Measurements from ENCODE around the gene PIPOX. TPM values are rescaled to one million over a fixed set of nuclear protein-coding genes. Genes with fewer than 3 reads are reported as not detected.

Gene PIPOX
- total RNA-seq, 2 experiments from 2014 or later: 1.5 to 2.4 TPM

DNA sequence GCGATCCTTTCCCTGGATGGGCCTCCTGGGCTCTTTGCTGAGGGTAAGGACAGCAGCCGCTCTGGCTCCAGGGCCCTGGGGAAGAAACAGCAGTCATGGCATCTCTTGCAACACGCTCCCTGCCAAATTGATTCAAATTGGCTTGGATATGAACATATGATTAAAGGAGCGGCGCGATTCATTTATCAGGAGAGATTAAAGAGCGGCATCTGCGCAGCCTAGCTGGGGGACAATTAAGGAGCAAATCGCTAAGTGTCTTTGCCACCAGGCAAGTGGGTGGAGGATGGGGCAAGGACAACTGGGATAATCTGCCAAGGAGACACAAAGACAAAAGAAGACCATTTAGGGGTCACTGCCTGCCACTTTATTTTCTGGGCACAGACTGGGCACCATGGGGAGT is 27.8 kb downstream of the PIPOX start:
- H3K9me3 Mint-ChIP-seq: no peaks in the 10 kb centered on the region
- H3K27ac Mint-ChIP-seq: no peak overlapping the region
- CTCF ChIA-PET: no interaction called here
- DNase-seq: no peak
- intact Hi-C loops (cut with micrococcal nuclease): no loop called here
- no peak overlapping the region for H3K4me3 Mint-ChIP-seq
- H3K4me1 Mint-ChIP-seq (ENCODE audit: low read depth): no peaks in the 10 kb centered on the region
- POLR2A ChIA-PET: no interaction called here
- no peaks in the 10 kb centered on the region for H3K27me3 Mint-ChIP-seq
- no peaks in the 10 kb centered on the region for H3K36me3 Mint-ChIP-seq

- Mint-ChIP-seq H3K36me3 (no peaks in the 10 kb centered on the region), H3K4me1 (ENCODE audit: low read depth) (no peaks in the 10 kb centered on the region), H3K27ac (no peak overlapping the region), H3K9me3 (no peaks in the 10 kb centered on the region), H3K4me3 (no peak overlapping the region), H3K27me3 (no peaks in the 10 kb centered on the region)
- intact Hi-C loops (cut with micrococcal nuclease): no loop called here
- DNase-seq: no peak
- ChIA-PET POLR2A (no interaction called here), CTCF (interaction anchor here (1.9 kb wide), 1 partner anchor 105 kb away, joined by 4 read pairs; no protein-coding TSS in a partner anchor)
Measured at GRCh38 chr17:29071303-29071702, 28.4 kb downstream of the PIPOX start.

DNA sequence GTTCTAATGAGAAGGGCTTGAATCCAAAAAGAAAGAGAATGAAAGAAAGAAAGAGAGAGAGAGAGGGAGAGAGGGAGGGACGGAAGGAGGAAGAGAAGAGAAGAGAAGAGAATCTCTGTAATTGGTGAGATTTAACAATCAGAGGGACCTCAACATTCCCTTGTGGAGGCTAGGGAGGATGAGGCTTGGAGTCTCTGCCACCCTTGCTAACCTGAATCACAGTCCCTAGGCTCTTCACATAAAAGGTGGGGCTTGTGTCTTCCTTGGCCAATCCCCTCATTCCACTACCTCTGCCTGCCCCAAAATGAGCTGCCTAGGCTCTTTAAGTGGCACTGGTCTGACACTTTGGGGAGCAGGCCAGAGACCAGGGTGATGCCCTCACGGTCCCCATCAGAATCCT is 30.1 kb downstream of the PIPOX start:
- H3K9me3 Mint-ChIP-seq: no peaks in the 10 kb centered on the region
- CTCF ChIA-PET: interaction anchor here (0.7 to 1.9 kb wide), 3 partner anchors 24 to 107 kb away, joined by 3 to 4 read pairs (median 4); no protein-coding TSS in a partner anchor
- no peaks in the 10 kb centered on the region for H3K4me1 Mint-ChIP-seq (ENCODE audit: low read depth)
- intact Hi-C loops (cut with micrococcal nuclease): no loop called here
- no peak overlapping the region for H3K27ac Mint-ChIP-seq
- no peaks in the 10 kb centered on the region for H3K36me3 Mint-ChIP-seq
- POLR2A ChIA-PET: no interaction called here
- no peak overlapping the region for H3K4me3 Mint-ChIP-seq
- H3K27me3 Mint-ChIP-seq: no peaks in the 10 kb centered on the region
- no peak for DNase-seq

DNA sequence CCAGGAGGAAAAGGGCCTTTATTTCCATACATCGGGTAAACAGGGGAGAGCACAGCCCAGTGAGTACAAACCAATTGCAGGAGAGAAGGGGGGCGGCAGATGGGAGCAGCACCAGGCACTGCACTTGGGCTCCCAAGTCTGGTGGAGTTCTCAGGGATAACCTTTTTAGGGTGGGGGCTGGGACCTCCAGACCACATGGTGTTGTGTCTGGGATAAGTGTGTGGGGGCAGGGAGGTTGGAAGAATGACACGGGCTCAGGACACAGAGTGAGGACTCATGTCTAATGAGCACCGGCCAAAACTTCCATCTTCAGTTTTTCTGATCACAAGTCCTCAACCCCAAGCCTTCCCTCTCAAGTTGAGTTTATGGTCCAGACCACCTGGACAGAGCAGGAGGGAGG is 30.6 kb downstream of the PIPOX start:
- CTCF ChIA-PET: interaction anchor here (0.7 kb wide), 1 partner anchor 43 kb away, joined by 3 read pairs; no protein-coding TSS in a partner anchor
- no peaks in the 10 kb centered on the region for H3K36me3 Mint-ChIP-seq
- DNase-seq: no peak

GRCh38 chr17:29074488-29074887 is 31.5 kb downstream of the PIPOX start:
- CTCF ChIA-PET: interaction anchor here (0.9 to 1.2 kb wide), 2 partner anchors 37 to 109 kb away, joined by 3 read pairs; no protein-coding TSS in a partner anchor
- POLR2A ChIA-PET: no interaction called here
- no peaks in the 10 kb centered on the region for H3K4me1 Mint-ChIP-seq (ENCODE audit: low read depth)
- H3K27ac Mint-ChIP-seq: no peak overlapping the region
- H3K27me3 Mint-ChIP-seq: no peaks in the 10 kb centered on the region
- no peak for DNase-seq
- no peaks in the 10 kb centered on the region for H3K9me3 Mint-ChIP-seq
- no peaks in the 10 kb centered on the region for H3K36me3 Mint-ChIP-seq
- intact Hi-C loops (cut with micrococcal nuclease): no loop called here
- H3K4me3 Mint-ChIP-seq: no peak overlapping the region

More for the DNA sequence above, 30.6 kb downstream of the PIPOX start:
- Mint-ChIP-seq H3K9me3 (no peaks in the 10 kb centered on the region), H3K27ac (no peak overlapping the region), H3K4me3 (no peak overlapping the region), H3K27me3 (no peaks in the 10 kb centered on the region), H3K4me1 (ENCODE audit: low read depth) (no peaks in the 10 kb centered on the region)
- intact Hi-C loops (cut with micrococcal nuclease): no loop called here
- POLR2A ChIA-PET: no interaction called here

DNA sequence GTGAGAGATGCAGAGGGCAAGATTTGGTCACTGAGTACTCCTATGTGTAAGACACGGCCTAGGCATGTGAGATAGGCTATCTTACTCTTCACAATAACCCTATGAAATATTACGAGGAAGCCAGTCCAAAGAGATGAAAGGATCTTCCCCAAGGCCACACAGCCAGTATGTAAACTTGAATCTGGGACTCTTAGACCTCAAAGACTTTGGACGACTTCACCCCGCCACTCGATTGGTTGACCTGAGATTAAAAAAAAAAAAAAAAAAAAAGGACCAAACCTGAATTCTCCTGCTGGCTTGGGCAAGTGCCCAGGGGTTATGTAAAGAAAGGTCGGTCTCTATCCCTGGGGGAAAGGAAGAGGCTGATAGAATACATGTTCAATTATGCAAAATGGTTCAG is 33.1 kb downstream of the PIPOX start:
- ChIA-PET POLR2A (no interaction called here), CTCF (interaction anchor here (1.7 to 2.4 kb wide), 2 partner anchors 41 to 111 kb away, joined by 7 to 10 read pairs; no protein-coding TSS in a partner anchor)
- no peaks in the 10 kb centered on the region for H3K4me1 Mint-ChIP-seq (ENCODE audit: low read depth)
- DNase-seq: no peak
- no peak overlapping the region for H3K4me3 Mint-ChIP-seq
- H3K36me3 Mint-ChIP-seq: peaks cover 8% of the 10 kb centered on the region
- no peaks in the 10 kb centered on the region for H3K27me3 Mint-ChIP-seq
- intact Hi-C loops (cut with micrococcal nuclease): no loop called here
- H3K9me3 Mint-ChIP-seq: no peaks in the 10 kb centered on the region
- H3K27ac Mint-ChIP-seq: no peak overlapping the region

DNA sequence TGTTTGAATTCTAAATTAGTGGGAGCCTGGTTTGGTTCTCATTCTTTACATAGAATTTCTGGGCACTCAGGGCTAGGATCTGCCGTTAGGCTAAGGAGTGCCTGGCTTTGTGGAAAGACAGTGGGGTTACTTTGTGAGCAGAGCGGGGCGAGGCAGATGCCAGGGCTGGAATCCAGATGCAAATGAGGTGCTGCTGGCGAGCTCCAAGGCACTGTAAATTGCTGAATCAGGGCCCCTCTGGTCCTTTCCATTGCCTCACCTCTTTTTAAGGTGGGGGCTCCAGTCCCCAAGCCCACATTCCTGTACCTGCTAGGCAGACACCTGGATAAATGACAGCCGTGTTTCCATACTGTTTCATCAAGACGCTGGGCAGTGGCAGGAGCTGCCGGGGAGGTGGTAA is 33.8 kb downstream of the PIPOX start:
- intact Hi-C loops (cut with micrococcal nuclease): no loop called here
- no peak for DNase-seq
- Mint-ChIP-seq H3K9me3 (no peaks in the 10 kb centered on the region), H3K4me3 (no peak overlapping the region), H3K36me3 (peaks cover 14% of the 10 kb centered on the region), H3K4me1 (ENCODE audit: low read depth) (no peaks in the 10 kb centered on the region), H3K27ac (no peak overlapping the region), H3K27me3 (no peaks in the 10 kb centered on the region)
- POLR2A ChIA-PET: no interaction called here
- CTCF ChIA-PET: interaction anchor here (0.8 to 2.4 kb wide), 3 partner anchors 36 to 112 kb away, joined by 3 to 10 read pairs (median 7); no protein-coding TSS in a partner anchor

- ChIA-PET CTCF (interaction anchor here (0.8 to 2.4 kb wide), 3 partner anchors 35 to 112 kb away, joined by 3 to 10 read pairs (median 7); no protein-coding TSS in a partner anchor), POLR2A (no interaction called here)
- no peaks in the 10 kb centered on the region for H3K27me3 Mint-ChIP-seq
- intact Hi-C loops (cut with micrococcal nuclease): no loop called here
- no peak overlapping the region for H3K4me3 Mint-ChIP-seq
- H3K9me3 Mint-ChIP-seq: no peaks in the 10 kb centered on the region
- no peak for DNase-seq
- peaks cover 14% of the 10 kb centered on the region for H3K36me3 Mint-ChIP-seq
- H3K27ac Mint-ChIP-seq: no peak overlapping the region
- no peaks in the 10 kb centered on the region for H3K4me1 Mint-ChIP-seq (ENCODE audit: low read depth)
Measured at GRCh38 chr17:29077320-29077719, 34.4 kb downstream of the PIPOX start.

GRCh38 chr17:29078183-29079045 is 35.5 kb downstream of the PIPOX start:
- no peaks in the 10 kb centered on the region for H3K9me3 Mint-ChIP-seq
- H3K36me3 Mint-ChIP-seq: peaks cover 14% of the 10 kb centered on the region
- CTCF ChIA-PET: interaction anchor here (0.6 to 2.4 kb wide), 3 partner anchors 19 to 113 kb away, joined by 3 to 10 read pairs (median 3); no protein-coding TSS in a partner anchor
- POLR2A ChIA-PET: no interaction called here
- no peak overlapping the region for H3K4me3 Mint-ChIP-seq
- H3K27me3 Mint-ChIP-seq: no peaks in the 10 kb centered on the region
- H3K27ac Mint-ChIP-seq: no peak overlapping the region
- no peak for DNase-seq
- intact Hi-C loops (cut with micrococcal nuclease): no loop called here
- no peaks in the 10 kb centered on the region for H3K4me1 Mint-ChIP-seq (ENCODE audit: low read depth)

DNA sequence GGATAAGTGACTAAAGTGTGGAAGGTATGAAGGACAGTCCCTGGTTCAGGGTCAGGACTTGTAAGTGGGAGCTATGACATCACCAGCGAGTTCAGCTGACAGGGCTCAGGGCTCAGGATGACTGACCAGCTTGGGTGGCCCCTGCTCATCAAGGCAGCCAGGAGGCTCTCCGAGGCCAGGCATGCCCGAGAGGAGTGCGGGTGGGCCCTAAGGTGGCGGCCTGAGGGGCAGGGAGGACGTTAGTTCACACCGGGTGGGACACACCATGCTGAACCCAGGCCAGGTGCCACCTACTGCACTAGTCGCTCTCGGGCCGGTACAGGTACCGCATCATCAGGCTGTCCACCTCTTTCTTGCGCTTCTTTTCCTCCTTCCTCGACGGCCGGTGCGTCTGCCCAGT is 36.5 kb downstream of the PIPOX start:
- ChIA-PET POLR2A (no interaction called here), CTCF (interaction anchor here (0.6 to 1.3 kb wide), 4 partner anchors 32 to 140 kb away, joined by 3 read pairs; no protein-coding TSS in a partner anchor)
- no peaks in the 10 kb centered on the region for H3K27me3 Mint-ChIP-seq
- no peak overlapping the region for H3K27ac Mint-ChIP-seq
- DNase-seq: no peak
- intact Hi-C loops (cut with micrococcal nuclease): no loop called here
- no peak overlapping the region for H3K4me3 Mint-ChIP-seq
- peaks cover 14% of the 10 kb centered on the region for H3K36me3 Mint-ChIP-seq
- no peaks in the 10 kb centered on the region for H3K4me1 Mint-ChIP-seq (ENCODE audit: low read depth)
- H3K9me3 Mint-ChIP-seq: no peaks in the 10 kb centered on the region

DNA sequence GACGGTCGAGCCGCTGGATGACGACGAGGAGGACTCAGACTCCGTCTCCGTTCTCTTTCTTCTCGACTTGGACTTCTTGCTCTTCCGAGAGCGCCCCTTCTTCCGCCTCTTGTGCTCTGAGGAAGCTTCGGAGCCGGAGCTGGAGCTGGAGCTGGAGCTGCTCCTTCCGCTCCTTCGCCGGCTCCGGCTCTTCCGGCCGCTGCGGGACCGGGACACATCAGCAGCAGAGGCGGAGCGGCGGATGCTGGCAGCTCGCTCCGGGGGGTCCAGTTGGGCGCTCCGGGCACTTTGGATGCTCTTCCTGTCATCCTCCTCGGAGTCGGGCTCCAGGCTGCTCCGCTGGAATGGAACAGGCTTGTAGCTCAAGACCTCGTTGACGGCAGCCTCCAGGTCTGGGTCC is 36.9 kb downstream of the PIPOX start:
- intact Hi-C loops (cut with micrococcal nuclease): no loop called here
- no peak overlapping the region for H3K4me3 Mint-ChIP-seq
- ChIA-PET CTCF (interaction anchor here (0.6 to 1.3 kb wide), 4 partner anchors 32 to 117 kb away, joined by 3 to 5 read pairs (median 3); no protein-coding TSS in a partner anchor), POLR2A (no interaction called here)
- peaks cover 14% of the 10 kb centered on the region for H3K36me3 Mint-ChIP-seq
- DNase-seq: no peak
- H3K4me1 Mint-ChIP-seq (ENCODE audit: low read depth): no peaks in the 10 kb centered on the region
- no peaks in the 10 kb centered on the region for H3K9me3 Mint-ChIP-seq
- no peaks in the 10 kb centered on the region for H3K27me3 Mint-ChIP-seq
- no peak overlapping the region for H3K27ac Mint-ChIP-seq

DNA sequence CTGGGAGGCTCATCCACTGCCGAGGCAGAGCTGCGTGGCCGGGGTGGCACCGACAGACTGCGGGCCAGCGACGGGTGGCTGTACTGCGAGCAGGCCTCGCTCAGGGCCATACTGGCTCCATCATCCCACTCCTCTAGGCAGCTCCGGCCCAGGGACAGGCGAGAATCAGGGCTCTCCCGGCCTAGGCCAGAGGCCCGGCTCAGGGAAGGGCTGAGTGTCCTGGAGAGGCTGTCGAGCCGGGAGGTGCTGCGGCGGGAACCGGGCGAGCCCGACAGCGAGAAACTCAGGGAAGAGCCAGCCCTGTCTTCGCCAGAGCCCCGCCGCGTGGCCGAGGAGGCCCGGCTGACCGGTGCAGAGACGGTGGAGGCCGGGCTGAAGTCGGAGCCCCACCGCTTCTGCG is 37.4 kb downstream of the PIPOX start:
- Mint-ChIP-seq H3K36me3 (peaks cover 14% of the 10 kb centered on the region), H3K4me3 (no peak overlapping the region), H3K9me3 (no peaks in the 10 kb centered on the region), H3K4me1 (ENCODE audit: low read depth) (no peaks in the 10 kb centered on the region), H3K27ac (no peak overlapping the region), H3K27me3 (no peaks in the 10 kb centered on the region)
- intact Hi-C loops (cut with micrococcal nuclease): no loop called here
- DNase-seq: no peak
- POLR2A ChIA-PET: no interaction called here
- CTCF ChIA-PET: interaction anchor here (0.8 to 1.3 kb wide), 2 partner anchors 36 to 118 kb away, joined by 3 to 5 read pairs; no protein-coding TSS in a partner anchor
